C4-2B (cell line): ENCODE measurements around the gene SGIP1.

Experiments
- H3K27ac ChIP-seq: fragments of 450-650 bp; 2 replicates; pipeline ENCODE4 v1.5.1; 2017
- CTCF ChIP-seq: fragments of 450-650 bp; conservative IDR thresholded peaks from 2 replicates; pipeline ENCODE4 v1.5.1; 2017; ENCODE audit warnings: mild to moderate bottlenecking
- ZFX ChIP-seq: fragments of 450-650 bp; IDR thresholded peaks from 2 replicates; pipeline ENCODE4 v1.6.1; 2017

SGIP1 gene

GRCh38 chr1:66690666-66691381, 156.9 kb downstream of the SGIP1 start:
- no peak for TF ChIP-seq CTCF
- no peak for TF ChIP-seq ZFX

GRCh38 chr1:66692681-66693080, 158.7 kb downstream of the SGIP1 start:
- TF ChIP-seq CTCF = no peak
- no peak for TF ChIP-seq ZFX
- H3K27ac ChIP-seq = no peak overlapping the region

More at GRCh38 chr1:66690666-66691381, 156.9 kb downstream of the SGIP1 start:
- no peak overlapping the region for H3K27ac ChIP-seq

GRCh38 chr1:66693856-66694255, 159.9 kb downstream of the SGIP1 start:
- H3K27ac ChIP-seq = no peak overlapping the region
- TF ChIP-seq CTCF (no peak), ZFX (no peak)

GRCh38 chr1:66695116-66695515, 161.2 kb downstream of the SGIP1 start:
- H3K27ac ChIP-seq = no peak overlapping the region
- TF ChIP-seq CTCF = no peak
- no peak for TF ChIP-seq ZFX

- no peak overlapping the region for H3K27ac ChIP-seq
- TF ChIP-seq CTCF (no peak), ZFX (no peak)
These were observed 162.8 kb downstream of the SGIP1 start for GRCh38 chr1:66696771-66697170.

- TF ChIP-seq ZFX = no peak
- TF ChIP-seq CTCF = no peak
- no peak overlapping the region for H3K27ac ChIP-seq
These were observed 165.3 kb downstream of the SGIP1 start for GRCh38 chr1:66699213-66699612.

- no peak for TF ChIP-seq ZFX
- no peak for TF ChIP-seq CTCF
These were observed 170.4 kb downstream of the SGIP1 start for GRCh38 chr1:66704177-66704875.

More at GRCh38 chr1:66704177-66704875, 170.4 kb downstream of the SGIP1 start:
- no peak overlapping the region for H3K27ac ChIP-seq
